ENCODE measurements around the gene KCNQ1OT1. TPM values are rescaled to one million over a fixed set of nuclear protein-coding genes. Genes with fewer than 3 reads are reported as not detected.
A peak's percentile ranks its signal among the peaks of the same experiment; 100 is the strongest.

Gene KCNQ1OT1
- total RNA-seq, 1 experiment from 2014 or later, result 2.4 TPM

- TF ChIP-seq ZBTB43 (CRISPR knock-in tag; IDR thresholded peaks at IDR 0.05), result no peak
- no peak for TF ChIP-seq NR1H2 (CRISPR knock-in tag; IDR thresholded peaks at IDR 0.05)
- no peak for TF ChIP-seq MYBL2 (CRISPR knock-in tag; IDR thresholded peaks at IDR 0.05)
- TF ChIP-seq GABPB1 (CRISPR knock-in tag; IDR thresholded peaks at IDR 0.05), result no peak
- no peak for TF ChIP-seq ZBTB21 (CRISPR knock-in tag; IDR thresholded peaks at IDR 0.05; ENCODE audit: borderline replicate concordance)
- no peak for TF ChIP-seq AFF4 (CRISPR knock-in tag; IDR thresholded peaks at IDR 0.05; ENCODE audit: borderline replicate concordance)
- TF ChIP-seq SOX15 (CRISPR knock-in tag; IDR thresholded peaks at IDR 0.05), result no peak
- no peak for TF ChIP-seq ZNF263 (CRISPR knock-in tag; IDR thresholded peaks at IDR 0.05; ENCODE audit: low read depth)
- no peak for TF ChIP-seq AR (CRISPR knock-in tag; IDR thresholded peaks at IDR 0.05)
- no peak for TF ChIP-seq ZNF317 (CRISPR knock-in tag; IDR thresholded peaks at IDR 0.05; ENCODE audit: borderline replicate concordance, low read depth)
- TF ChIP-seq KAT7 (CRISPR knock-in tag; IDR thresholded peaks at IDR 0.05; ENCODE audit: borderline replicate concordance), result no peak
- no peak for TF ChIP-seq NFE2L1 (CRISPR knock-in tag; IDR thresholded peaks at IDR 0.05)
These were observed 11.2 kb downstream of the KCNQ1OT1 start (continued) for GRCh38 chr11:2688381-2689231.

GRCh38 chr11:2687782-2688191 lies 12.0 kb downstream of the KCNQ1OT1 start:
- H3K27me3 Mint-ChIP-seq (ENCODE audit: low read depth), result peaks cover 6% of the 10 kb centered on the region; the same call in 1 of the 2 replicates
- POLR2A ChIA-PET, result interaction anchor here (0.9 kb wide), 1 partner anchor 16 kb away, joined by 3 read pairs; no protein-coding TSS in a partner anchor
- H3K9me3 Mint-ChIP-seq, result no peaks in the 10 kb centered on the region
- ATAC-seq (no peak), DNase-seq (ENCODE audit: low spot score) (peak; percentile 31)
- CTCF ChIA-PET, result interaction anchor here (0.8 to 1.4 kb wide), 2 partner anchors 155 to 205 kb away, joined by 3 read pairs; no protein-coding TSS in a partner anchor
- no peak overlapping the region for H3K4me3 Mint-ChIP-seq
- H3K36me3 Mint-ChIP-seq, result no peaks in the 10 kb centered on the region; the same call in 1 of the 2 replicates
- peaks cover 88% of the 10 kb centered on the region for H3K4me1 Mint-ChIP-seq
- 0 out of 2 replicates have a peak overlapping the region, but pooled peaks have one; percentile 49 for H3K27ac Mint-ChIP-seq
- TF ChIP-seq SMAD4 (CRISPR knock-in tag; IDR thresholded peaks at IDR 0.05), result no peak
- no peak for TF ChIP-seq MAX (CRISPR knock-in tag; IDR thresholded peaks at IDR 0.05)
- TF ChIP-seq JAZF1 (CRISPR knock-in tag; IDR thresholded peaks at IDR 0.05), result no peak
- no peak for TF ChIP-seq ATF1 (CRISPR knock-in tag; IDR thresholded peaks at IDR 0.05)
- no peak for TF ChIP-seq FOXP1 (CRISPR knock-in tag; IDR thresholded peaks at IDR 0.05; ENCODE audit: borderline replicate concordance)
- TF ChIP-seq USF1 (CRISPR knock-in tag; IDR thresholded peaks at IDR 0.05), result no peak
- TF ChIP-seq TP53 (CRISPR knock-in tag; IDR thresholded peaks at IDR 0.05), result no peak
- TF ChIP-seq ZNF425 (CRISPR knock-in tag; conservative IDR thresholded peaks at IDR 0.05), result no peak
- TF ChIP-seq NR1H2 (CRISPR knock-in tag; IDR thresholded peaks at IDR 0.05), result no peak
- no peak for TF ChIP-seq ELF4 (CRISPR knock-in tag; IDR thresholded peaks at IDR 0.05; ENCODE audit: low read depth)
- TF ChIP-seq RELA (CRISPR knock-in tag; IDR thresholded peaks at IDR 0.05; ENCODE audit: borderline replicate concordance), result no peak
- no peak for TF ChIP-seq ZNF232 (CRISPR knock-in tag; IDR thresholded peaks at IDR 0.05)
- no peak for TF ChIP-seq OVOL2 (CRISPR knock-in tag; IDR thresholded peaks at IDR 0.05; ENCODE audit: borderline replicate concordance)
- no peak for TF ChIP-seq KAT7 (CRISPR knock-in tag; IDR thresholded peaks at IDR 0.05; ENCODE audit: borderline replicate concordance)
- no peak for TF ChIP-seq ZNF219 (CRISPR knock-in tag; IDR thresholded peaks at IDR 0.05; ENCODE audit: borderline replicate concordance)
